Measurements from ENCODE around the gene P2RX4. TPM values are rescaled to one million over a fixed set of nuclear protein-coding genes. Genes with fewer than 3 reads are reported as not detected.

P2RX4 gene
- total RNA-seq, 1 donor from 2014 or later = 26.5 TPM

GRCh38 chr12:121166356-121166755 lies 43.6 kb upstream of the P2RX4 start:
- H3K27ac ChIP-seq = no peak overlapping the region
- TF ChIP-seq CTCF (IDR thresholded peaks at IDR 0.05) (no peak), POLR2A (IDR thresholded peaks at IDR 0.05) (no peak), POLR2AphosphoS5 (IDR thresholded peaks at IDR 0.05; ENCODE audit: insufficient read depth in 1 of 2, low read depth in 1 of 2) (no peak)
- H3K4me1 ChIP-seq = no peaks in the 10 kb centered on the region
- no peak for DNase-seq (ENCODE audit: extremely low spot score in 2 of 2)
- peaks cover 0 to 39% of the 10 kb centered on the region in 2 donors for H3K36me3 ChIP-seq
- H3K9me3 ChIP-seq = no peaks in the 10 kb centered on the region
- intact Hi-C loops (cut with DNase I) = no loop called here
- H3K27me3 ChIP-seq = no peaks in the 10 kb centered on the region
- H3K4me3 ChIP-seq = no peak overlapping the region

GRCh38 chr12:121167232-121167820 lies 42.6 kb upstream of the P2RX4 start:
- peaks cover 0 to 32% of the 10 kb centered on the region in 2 donors for H3K36me3 ChIP-seq
- H3K4me3 ChIP-seq = no peak overlapping the region
- H3K27me3 ChIP-seq = no peaks in the 10 kb centered on the region
- no peaks in the 10 kb centered on the region for H3K9me3 ChIP-seq
- intact Hi-C loops (cut with DNase I) = no loop called here
- no peak for DNase-seq (ENCODE audit: extremely low spot score in 2 of 2)
- no peaks in the 10 kb centered on the region for H3K4me1 ChIP-seq
- no peak for TF ChIP-seq CTCF (IDR thresholded peaks at IDR 0.05)
- no peak for TF ChIP-seq POLR2AphosphoS5 (IDR thresholded peaks at IDR 0.05; ENCODE audit: insufficient read depth in 1 of 2, low read depth in 1 of 2)
- no peak for TF ChIP-seq POLR2A (IDR thresholded peaks at IDR 0.05)
- no peak overlapping the region for H3K27ac ChIP-seq

- intact Hi-C loops (cut with DNase I) = no loop called here
- no peak overlapping the region for H3K4me3 ChIP-seq
- H3K36me3 ChIP-seq = peaks cover 0 to 32% of the 10 kb centered on the region in 2 donors
- H3K4me1 ChIP-seq = no peaks in the 10 kb centered on the region
- no peak overlapping the region for H3K27ac ChIP-seq
- H3K27me3 ChIP-seq = no peaks in the 10 kb centered on the region
- no peaks in the 10 kb centered on the region for H3K9me3 ChIP-seq
- no peak for DNase-seq (ENCODE audit: extremely low spot score in 2 of 2)
- no peak for TF ChIP-seq CTCF (IDR thresholded peaks at IDR 0.05)
- TF ChIP-seq POLR2A (IDR thresholded peaks at IDR 0.05) = no peak
- TF ChIP-seq POLR2AphosphoS5 (IDR thresholded peaks at IDR 0.05; ENCODE audit: insufficient read depth in 1 of 2, low read depth in 1 of 2) = no peak
Observed at GRCh38 chr12:121167951-121168350, 42.0 kb upstream of the P2RX4 start.

GRCh38 chr12:121170151-121170550 lies 39.8 kb upstream of the P2RX4 start:
- Histone ChIP-seq H3K27ac (no peak overlapping the region), H3K27me3 (no peaks in the 10 kb centered on the region), H3K4me3 (no peak overlapping the region), H3K4me1 (peaks cover 12% of the 10 kb centered on the region), H3K9me3 (no peaks in the 10 kb centered on the region), H3K36me3 (peaks cover 0 to 20% of the 10 kb centered on the region in 2 donors)
- DNase-seq (ENCODE audit: extremely low spot score in 2 of 2) = no peak
- no peak for TF ChIP-seq POLR2A (IDR thresholded peaks at IDR 0.05)
- no peak for TF ChIP-seq POLR2AphosphoS5 (IDR thresholded peaks at IDR 0.05; ENCODE audit: insufficient read depth in 1 of 2, low read depth in 1 of 2)
- intact Hi-C loops (cut with DNase I) = no loop called here

GRCh38 chr12:121170611-121171260 lies 39.2 kb upstream of the P2RX4 start:
- intact Hi-C loops (cut with DNase I) = no loop called here
- no peaks in the 10 kb centered on the region for H3K9me3 ChIP-seq
- no peaks in the 10 kb centered on the region for H3K27me3 ChIP-seq
- no peak for DNase-seq (ENCODE audit: extremely low spot score in 2 of 2)
- peaks cover 0 to 19% of the 10 kb centered on the region in 2 donors for H3K36me3 ChIP-seq
- no peak overlapping the region for H3K27ac ChIP-seq
- H3K4me1 ChIP-seq = peaks cover 14% of the 10 kb centered on the region
- no peak overlapping the region for H3K4me3 ChIP-seq
- TF ChIP-seq POLR2AphosphoS5 (IDR thresholded peaks at IDR 0.05; ENCODE audit: insufficient read depth in 1 of 2, low read depth in 1 of 2) = no peak
- TF ChIP-seq POLR2A (IDR thresholded peaks at IDR 0.05) = no peak
- TF ChIP-seq CTCF (IDR thresholded peaks at IDR 0.05) = no peak
